ENCODE measurements around the gene ABCC11.
"Not testable (repeated sequence)": the region's sequence is repeated elsewhere in the genome, so short reads cannot be mapped to it uniquely, and the experiment has no call there.

ABCC11 gene

DNA sequence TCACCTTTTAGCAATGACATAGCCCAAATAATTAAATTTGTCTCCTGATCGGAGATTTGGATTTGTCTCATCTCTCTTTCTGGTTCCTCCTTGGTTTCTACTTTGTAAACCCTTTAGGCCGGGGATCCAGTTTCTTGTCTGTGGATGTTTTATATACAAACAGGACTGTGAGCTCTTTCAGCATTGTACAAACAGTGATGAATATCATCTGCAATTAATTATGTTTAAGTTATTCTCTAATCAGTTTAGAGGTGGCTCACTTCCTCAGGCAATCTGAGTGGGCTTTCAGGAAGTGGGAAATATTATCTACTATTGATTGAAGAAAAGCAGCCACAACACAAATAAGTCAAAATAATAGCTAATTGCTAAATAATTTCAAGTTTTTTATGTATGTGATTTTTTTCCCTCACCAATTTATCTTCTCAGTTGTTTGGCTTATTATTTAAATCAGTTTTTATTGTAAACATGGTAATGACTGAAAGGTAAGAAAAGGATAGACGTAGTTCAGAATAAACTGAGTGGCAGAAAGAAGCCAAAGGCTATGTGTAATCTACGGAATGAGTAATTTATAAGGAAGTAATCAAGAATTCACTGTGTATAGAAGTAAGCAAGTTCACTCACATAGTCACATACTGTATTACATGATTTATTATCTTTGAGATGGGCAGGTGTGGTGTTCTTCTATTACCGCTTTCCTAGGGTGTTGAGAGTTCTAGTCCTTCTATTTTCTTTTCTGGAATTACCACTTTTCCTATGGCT is 3.4 kb upstream of the ABCC11 start:
- H3K4me3 ChIP-seq (ENCODE audit: low read depth, low read length): no peak overlapping the region
- no peak for DNase-seq (ENCODE audit: low read depth)
- TF ChIP-seq, protein P1, sequence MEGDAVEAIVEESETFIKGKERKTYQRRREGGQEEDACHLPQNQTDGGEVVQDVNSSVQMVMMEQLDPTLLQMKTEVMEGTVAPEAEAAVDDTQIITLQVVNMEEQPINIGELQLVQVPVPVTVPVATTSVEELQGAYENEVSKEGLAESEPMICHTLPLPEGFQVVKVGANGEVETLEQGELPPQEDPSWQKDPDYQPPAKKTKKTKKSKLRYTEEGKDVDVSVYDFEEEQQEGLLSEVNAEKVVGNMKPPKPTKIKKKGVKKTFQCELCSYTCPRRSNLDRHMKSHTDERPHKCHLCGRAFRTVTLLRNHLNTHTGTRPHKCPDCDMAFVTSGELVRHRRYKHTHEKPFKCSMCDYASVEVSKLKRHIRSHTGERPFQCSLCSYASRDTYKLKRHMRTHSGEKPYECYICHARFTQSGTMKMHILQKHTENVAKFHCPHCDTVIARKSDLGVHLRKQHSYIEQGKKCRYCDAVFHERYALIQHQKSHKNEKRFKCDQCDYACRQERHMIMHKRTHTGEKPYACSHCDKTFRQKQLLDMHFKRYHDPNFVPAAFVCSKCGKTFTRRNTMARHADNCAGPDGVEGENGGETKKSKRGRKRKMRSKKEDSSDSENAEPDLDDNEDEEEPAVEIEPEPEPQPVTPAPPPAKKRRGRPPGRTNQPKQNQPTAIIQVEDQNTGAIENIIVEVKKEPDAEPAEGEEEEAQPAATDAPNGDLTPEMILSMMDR (conservative IDR thresholded peaks at IDR 0.05; ENCODE audit: low read depth, low read length): no peak

GRCh38 chr16:48246066-48246465 is 1.3 kb downstream of the ABCC11 start:
- TF ChIP-seq, protein P1 (conservative IDR thresholded peaks at IDR 0.05; ENCODE audit: low read depth, low read length): no peak
- peak; percentile 51 for DNase-seq (ENCODE audit: low read depth)
- no peak overlapping the region for H3K4me3 ChIP-seq (ENCODE audit: low read depth, low read length)

- H3K4me3 ChIP-seq (ENCODE audit: low read depth, low read length): peak overlapping the region; percentile 94
- TF ChIP-seq, protein P1 (conservative IDR thresholded peaks at IDR 0.05; ENCODE audit: low read depth, low read length): no peak
- DNase-seq (ENCODE audit: low read depth): no peak
Observed at GRCh38 chr16:48244863-48245195, 2.5 kb downstream of the ABCC11 start.

- TF ChIP-seq, protein P1 (conservative IDR thresholded peaks at IDR 0.05; ENCODE audit: low read depth, low read length): no peak
- peak; percentile 90 for DNase-seq (ENCODE audit: low read depth)
- peak within 1 kb of the TSS; percentile 94 for H3K4me3 ChIP-seq (ENCODE audit: low read depth, low read length)
Observed at GRCh38 chr16:48244080-48244862, 3.1 kb downstream of the ABCC11 start, which contains the start of gene LONP2. LONP2 (plus strand) TSS chr16:48244300; CDS start chr16:48244389, 89 bp downstream.

DNA sequence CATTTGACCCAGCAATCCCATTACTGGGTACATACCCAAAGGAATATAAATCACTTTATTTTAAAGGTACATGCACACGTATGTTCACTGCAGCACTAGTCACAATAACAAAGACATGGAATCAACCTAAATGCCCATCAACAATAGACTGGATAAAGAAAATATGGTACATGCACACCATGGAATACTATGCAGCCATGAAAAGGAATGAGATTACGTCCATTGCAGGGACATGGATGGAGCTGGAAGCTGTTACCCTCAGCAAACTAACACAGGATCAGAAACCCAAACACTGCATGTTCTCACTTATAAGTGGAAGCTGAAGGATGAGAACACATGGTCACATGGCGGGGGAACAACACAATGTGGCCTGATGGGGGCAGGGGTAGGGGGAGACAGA is 7.2 kb downstream of the ABCC11 start:
- not testable (repeated sequence) for H3K4me3 ChIP-seq (ENCODE audit: low read depth, low read length); DNase-seq (ENCODE audit: low read depth)

DNA sequence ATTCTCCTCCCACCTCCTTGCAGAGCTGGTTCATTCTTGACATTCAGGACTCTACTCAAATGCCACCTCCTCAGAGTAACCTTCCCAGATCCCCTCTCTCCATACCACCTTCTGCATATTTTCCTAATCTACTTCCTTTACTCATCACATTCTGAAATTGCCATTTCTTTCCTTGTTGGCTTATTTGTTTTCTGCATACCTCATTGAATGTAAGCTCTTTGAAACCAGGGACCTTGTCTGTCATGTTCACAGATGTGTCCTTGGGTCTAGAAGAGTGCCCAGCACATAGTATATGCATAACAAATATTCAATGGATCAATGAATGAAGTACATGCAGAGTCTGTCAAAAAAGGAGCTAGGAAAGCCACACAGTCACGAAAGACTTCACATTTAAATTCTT is 11.1 kb downstream of the ABCC11 start:
- no peak for DNase-seq (ENCODE audit: low read depth)
- no peak overlapping the region for H3K4me3 ChIP-seq (ENCODE audit: low read depth, low read length)
- TF ChIP-seq, protein P1 (conservative IDR thresholded peaks at IDR 0.05; ENCODE audit: low read depth, low read length): no peak

- no peak overlapping the region for H3K4me3 ChIP-seq (ENCODE audit: low read depth, low read length)
- TF ChIP-seq, protein P1 (conservative IDR thresholded peaks at IDR 0.05; ENCODE audit: low read depth, low read length): no peak
- no peak for DNase-seq (ENCODE audit: low read depth)
Observed at GRCh38 chr16:48235556-48236136, 11.7 kb downstream of the ABCC11 start.

Data from choroid plexus epithelial cell (primary cell).